ENCODE measurements around the gene YJEFN3.

The YJEFN3 gene

GRCh38 chr19:19535311-19536191 is 6.8 kb downstream of the YJEFN3 start:
- Histone ChIP-seq H3K27ac (ENCODE audit: low read depth, low read length) (no peak overlapping the region), H3K4me3 (ENCODE audit: low read length) (no peak overlapping the region), H3F3A (ENCODE audit: control insufficient read depth, insufficient read depth) (peaks cover 8% of the 10 kb centered on the region), H3K36me3 (ENCODE audit: control insufficient read depth, low read length) (peaks cover 3% of the 10 kb centered on the region; the same call in 1 of the 2 replicates), H3K27me3 (ENCODE audit: control insufficient read depth, low read length) (peaks cover 16% of the 10 kb centered on the region), H3K4me2 (ENCODE audit: low read length) (no peak overlapping the region), H3K4me1 (ENCODE audit: control insufficient read depth, low read length) (peaks cover 24% of the 10 kb centered on the region), H3K9me3 (ENCODE audit: control insufficient read depth, insufficient read depth, low read length) (no peaks in the 10 kb centered on the region), H4K20me1 (ENCODE audit: control insufficient read depth, insufficient read depth, low read depth, low read length) (no peaks in the 10 kb centered on the region), H3K9me2 (replicated peaks; ENCODE audit: control insufficient read depth, low read length) (no peaks in the 10 kb centered on the region), H3K79me2 (ENCODE audit: control insufficient read depth, low read length) (no peaks in the 10 kb centered on the region)
- TF ChIP-seq CTCF (IDR thresholded peaks at IDR 0.05; ENCODE audit: low read depth, low read length, poor library complexity, severe bottlenecking) (no peak), EZH2phosphoT487 (IDR thresholded peaks at IDR 0.05; ENCODE audit: borderline replicate concordance, low read length) (no peak)

GRCh38 chr19:19537075-19538048 is 8.7 kb downstream of the YJEFN3 start:
- Histone ChIP-seq H3K4me3 (ENCODE audit: low read length) (peak overlapping the region; percentile 57; the same call in 1 of the 2 replicates), H3K79me2 (ENCODE audit: control insufficient read depth, low read length) (no peaks in the 10 kb centered on the region), H3K4me2 (ENCODE audit: low read length) (peak overlapping the region; percentile 55), H3K9me2 (replicated peaks; ENCODE audit: control insufficient read depth, low read length) (no peaks in the 10 kb centered on the region), H3K36me3 (ENCODE audit: control insufficient read depth, low read length) (no peaks in the 10 kb centered on the region), H3K9me3 (ENCODE audit: control insufficient read depth, insufficient read depth, low read length) (no peaks in the 10 kb centered on the region), H4K20me1 (ENCODE audit: control insufficient read depth, insufficient read depth, low read depth, low read length) (no peaks in the 10 kb centered on the region), H3K27ac (ENCODE audit: low read depth, low read length) (no peak overlapping the region), H3K4me1 (ENCODE audit: control insufficient read depth, low read length) (peaks cover 30% of the 10 kb centered on the region), H3K27me3 (ENCODE audit: control insufficient read depth, low read length) (peaks cover 16% of the 10 kb centered on the region), H3F3A (ENCODE audit: control insufficient read depth, insufficient read depth) (peaks cover 3% of the 10 kb centered on the region)
- TF ChIP-seq CTCF (IDR thresholded peaks at IDR 0.05; ENCODE audit: low read depth, low read length, poor library complexity, severe bottlenecking) = no peak
- TF ChIP-seq EZH2phosphoT487 (IDR thresholded peaks at IDR 0.05; ENCODE audit: borderline replicate concordance, low read length) = no peak

GRCh38 chr19:19538061-19538784 is 9.5 kb downstream of the YJEFN3 start, which contains the start of gene CILP2:
Gene CILP2, plus strand, starts transcription at chr19:19538265. Its CDS starts 85 bp downstream, at chr19:19538350.
- H3K36me3 ChIP-seq (ENCODE audit: control insufficient read depth, low read length) = no peaks in the 10 kb centered on the region
- TF ChIP-seq CTCF (IDR thresholded peaks at IDR 0.05; ENCODE audit: low read depth, low read length, poor library complexity, severe bottlenecking) (no peak), EZH2phosphoT487 (IDR thresholded peaks at IDR 0.05; ENCODE audit: borderline replicate concordance, low read length) (peak; percentile 21; the same call in 1 of the 2 replicates)
- no peaks in the 10 kb centered on the region for H4K20me1 ChIP-seq (ENCODE audit: control insufficient read depth, insufficient read depth, low read depth, low read length)
- H3K27ac ChIP-seq (ENCODE audit: low read depth, low read length) = no peak within 1 kb of the TSS
- H3K79me2 ChIP-seq (ENCODE audit: control insufficient read depth, low read length) = no peaks in the 10 kb centered on the region
- H3K4me3 ChIP-seq (ENCODE audit: low read length) = peak within 1 kb of the TSS; percentile 57
- H3K4me1 ChIP-seq (ENCODE audit: control insufficient read depth, low read length) = peaks cover 24% of the 10 kb centered on the region
- H3K27me3 ChIP-seq (ENCODE audit: control insufficient read depth, low read length) = peaks cover 16% of the 10 kb centered on the region
- H3K9me2 ChIP-seq (replicated peaks; ENCODE audit: control insufficient read depth, low read length) = no peaks in the 10 kb centered on the region
- H3K9me3 ChIP-seq (ENCODE audit: control insufficient read depth, insufficient read depth, low read length) = no peaks in the 10 kb centered on the region
- H3F3A ChIP-seq (ENCODE audit: control insufficient read depth, insufficient read depth) = peaks cover 3% of the 10 kb centered on the region
- peak within 1 kb of the TSS; percentile 55 for H3K4me2 ChIP-seq (ENCODE audit: low read length)
